ENCODE results near the gene RAB11FIP5. TPM values are rescaled to one million over a fixed set of nuclear protein-coding genes. Genes with fewer than 3 reads are reported as not detected.

The RAB11FIP5 gene
- total and polyA plus RNA-seq, 9 of the 15 experiments (the other 6 are each of a cell fraction or from before 2014, with no cell fraction given) = 1.7 to 14.4 (median 6.4) TPM

DNA sequence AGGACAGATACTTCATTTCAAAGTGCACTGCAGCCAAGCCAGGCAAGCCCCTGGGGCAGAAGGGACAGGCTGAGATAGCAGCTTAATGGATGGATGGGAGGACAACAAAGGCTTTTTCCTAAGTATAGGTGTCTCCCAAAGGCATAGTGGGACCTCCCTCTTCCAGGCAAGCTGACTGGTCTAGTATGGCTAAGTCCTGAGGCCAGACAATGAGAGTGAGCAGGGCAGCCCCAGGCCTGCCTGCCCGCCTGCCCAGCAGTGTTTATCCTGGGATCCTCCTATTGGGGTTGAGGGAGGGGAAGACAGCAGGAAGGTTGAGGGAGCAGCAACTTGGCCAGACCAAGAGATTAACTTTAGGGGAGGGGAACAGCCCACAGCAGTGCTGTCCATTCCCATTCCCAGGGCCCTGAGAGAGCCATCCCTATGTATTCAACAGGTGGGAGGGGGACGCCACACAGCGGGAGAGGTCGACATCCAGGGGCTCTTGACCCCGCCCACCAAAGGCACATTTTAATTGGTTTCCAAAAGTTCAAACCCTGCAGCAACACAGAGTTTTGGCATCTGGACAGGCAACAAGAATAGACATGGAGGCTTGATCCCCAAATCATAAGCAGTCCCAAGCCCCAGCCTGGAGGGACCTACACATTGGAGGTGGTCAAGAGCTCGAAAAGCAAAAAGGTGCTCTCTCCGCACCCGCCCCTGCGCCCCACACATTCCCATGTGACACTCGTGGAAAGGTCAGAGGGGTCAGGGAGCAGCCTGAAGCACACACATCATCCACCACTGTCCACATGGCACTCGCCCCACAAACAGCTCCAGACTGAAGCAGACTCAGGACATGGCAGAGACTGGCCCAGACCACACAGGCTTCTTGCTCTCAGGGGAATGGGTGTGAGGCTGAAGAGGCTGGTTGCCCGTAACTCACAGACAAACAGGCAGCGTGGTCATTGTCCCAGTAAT, 38.4 kb downstream of the RAB11FIP5 start:
- in situ Hi-C loops (cut with MboI) = no loop called here
- POLR2A ChIA-PET = interaction anchor here (0.6 to 1.0 kb wide), 2 partner anchors 11 to 103 kb away, joined by 3 read pairs; no protein-coding TSS in a partner anchor
- DNase-seq (ENCODE audit: extremely low read depth in 1 of 4, low spot score in 3 of 4) = no peak
- TF ChIP-seq RBM22 (IDR thresholded peaks at IDR 0.05; ENCODE audit: low read depth, low read length, poor library complexity, severe bottlenecking) = no peak
- no peak for TF ChIP-seq SNIP1 (IDR thresholded peaks at IDR 0.05; ENCODE audit: low read depth)
- no peak for TF ChIP-seq ZNF121 (CRISPR knock-in tag; conservative IDR thresholded peaks at IDR 0.05)
- TF ChIP-seq, protein P1, sequence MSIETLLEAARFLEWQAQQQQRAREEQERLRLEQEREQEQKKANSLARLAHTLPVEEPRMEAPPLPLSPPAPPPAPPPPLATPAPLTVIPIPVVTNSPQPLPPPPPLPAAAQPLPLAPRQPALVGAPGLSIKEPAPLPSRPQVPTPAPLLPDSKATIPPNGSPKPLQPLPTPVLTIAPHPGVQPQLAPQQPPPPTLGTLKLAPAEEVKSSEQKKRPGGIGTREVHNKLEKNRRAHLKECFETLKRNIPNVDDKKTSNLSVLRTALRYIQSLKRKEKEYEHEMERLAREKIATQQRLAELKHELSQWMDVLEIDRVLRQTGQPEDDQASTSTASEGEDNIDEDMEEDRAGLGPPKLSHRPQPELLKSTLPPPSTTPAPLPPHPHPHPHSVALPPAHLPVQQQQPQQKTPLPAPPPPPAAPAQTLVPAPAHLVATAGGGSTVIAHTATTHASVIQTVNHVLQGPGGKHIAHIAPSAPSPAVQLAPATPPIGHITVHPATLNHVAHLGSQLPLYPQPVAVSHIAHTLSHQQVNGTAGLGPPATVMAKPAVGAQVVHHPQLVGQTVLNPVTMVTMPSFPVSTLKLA (conservative IDR thresholded peaks at IDR 0.05) = no peak
- TF ChIP-seq, protein P2, sequence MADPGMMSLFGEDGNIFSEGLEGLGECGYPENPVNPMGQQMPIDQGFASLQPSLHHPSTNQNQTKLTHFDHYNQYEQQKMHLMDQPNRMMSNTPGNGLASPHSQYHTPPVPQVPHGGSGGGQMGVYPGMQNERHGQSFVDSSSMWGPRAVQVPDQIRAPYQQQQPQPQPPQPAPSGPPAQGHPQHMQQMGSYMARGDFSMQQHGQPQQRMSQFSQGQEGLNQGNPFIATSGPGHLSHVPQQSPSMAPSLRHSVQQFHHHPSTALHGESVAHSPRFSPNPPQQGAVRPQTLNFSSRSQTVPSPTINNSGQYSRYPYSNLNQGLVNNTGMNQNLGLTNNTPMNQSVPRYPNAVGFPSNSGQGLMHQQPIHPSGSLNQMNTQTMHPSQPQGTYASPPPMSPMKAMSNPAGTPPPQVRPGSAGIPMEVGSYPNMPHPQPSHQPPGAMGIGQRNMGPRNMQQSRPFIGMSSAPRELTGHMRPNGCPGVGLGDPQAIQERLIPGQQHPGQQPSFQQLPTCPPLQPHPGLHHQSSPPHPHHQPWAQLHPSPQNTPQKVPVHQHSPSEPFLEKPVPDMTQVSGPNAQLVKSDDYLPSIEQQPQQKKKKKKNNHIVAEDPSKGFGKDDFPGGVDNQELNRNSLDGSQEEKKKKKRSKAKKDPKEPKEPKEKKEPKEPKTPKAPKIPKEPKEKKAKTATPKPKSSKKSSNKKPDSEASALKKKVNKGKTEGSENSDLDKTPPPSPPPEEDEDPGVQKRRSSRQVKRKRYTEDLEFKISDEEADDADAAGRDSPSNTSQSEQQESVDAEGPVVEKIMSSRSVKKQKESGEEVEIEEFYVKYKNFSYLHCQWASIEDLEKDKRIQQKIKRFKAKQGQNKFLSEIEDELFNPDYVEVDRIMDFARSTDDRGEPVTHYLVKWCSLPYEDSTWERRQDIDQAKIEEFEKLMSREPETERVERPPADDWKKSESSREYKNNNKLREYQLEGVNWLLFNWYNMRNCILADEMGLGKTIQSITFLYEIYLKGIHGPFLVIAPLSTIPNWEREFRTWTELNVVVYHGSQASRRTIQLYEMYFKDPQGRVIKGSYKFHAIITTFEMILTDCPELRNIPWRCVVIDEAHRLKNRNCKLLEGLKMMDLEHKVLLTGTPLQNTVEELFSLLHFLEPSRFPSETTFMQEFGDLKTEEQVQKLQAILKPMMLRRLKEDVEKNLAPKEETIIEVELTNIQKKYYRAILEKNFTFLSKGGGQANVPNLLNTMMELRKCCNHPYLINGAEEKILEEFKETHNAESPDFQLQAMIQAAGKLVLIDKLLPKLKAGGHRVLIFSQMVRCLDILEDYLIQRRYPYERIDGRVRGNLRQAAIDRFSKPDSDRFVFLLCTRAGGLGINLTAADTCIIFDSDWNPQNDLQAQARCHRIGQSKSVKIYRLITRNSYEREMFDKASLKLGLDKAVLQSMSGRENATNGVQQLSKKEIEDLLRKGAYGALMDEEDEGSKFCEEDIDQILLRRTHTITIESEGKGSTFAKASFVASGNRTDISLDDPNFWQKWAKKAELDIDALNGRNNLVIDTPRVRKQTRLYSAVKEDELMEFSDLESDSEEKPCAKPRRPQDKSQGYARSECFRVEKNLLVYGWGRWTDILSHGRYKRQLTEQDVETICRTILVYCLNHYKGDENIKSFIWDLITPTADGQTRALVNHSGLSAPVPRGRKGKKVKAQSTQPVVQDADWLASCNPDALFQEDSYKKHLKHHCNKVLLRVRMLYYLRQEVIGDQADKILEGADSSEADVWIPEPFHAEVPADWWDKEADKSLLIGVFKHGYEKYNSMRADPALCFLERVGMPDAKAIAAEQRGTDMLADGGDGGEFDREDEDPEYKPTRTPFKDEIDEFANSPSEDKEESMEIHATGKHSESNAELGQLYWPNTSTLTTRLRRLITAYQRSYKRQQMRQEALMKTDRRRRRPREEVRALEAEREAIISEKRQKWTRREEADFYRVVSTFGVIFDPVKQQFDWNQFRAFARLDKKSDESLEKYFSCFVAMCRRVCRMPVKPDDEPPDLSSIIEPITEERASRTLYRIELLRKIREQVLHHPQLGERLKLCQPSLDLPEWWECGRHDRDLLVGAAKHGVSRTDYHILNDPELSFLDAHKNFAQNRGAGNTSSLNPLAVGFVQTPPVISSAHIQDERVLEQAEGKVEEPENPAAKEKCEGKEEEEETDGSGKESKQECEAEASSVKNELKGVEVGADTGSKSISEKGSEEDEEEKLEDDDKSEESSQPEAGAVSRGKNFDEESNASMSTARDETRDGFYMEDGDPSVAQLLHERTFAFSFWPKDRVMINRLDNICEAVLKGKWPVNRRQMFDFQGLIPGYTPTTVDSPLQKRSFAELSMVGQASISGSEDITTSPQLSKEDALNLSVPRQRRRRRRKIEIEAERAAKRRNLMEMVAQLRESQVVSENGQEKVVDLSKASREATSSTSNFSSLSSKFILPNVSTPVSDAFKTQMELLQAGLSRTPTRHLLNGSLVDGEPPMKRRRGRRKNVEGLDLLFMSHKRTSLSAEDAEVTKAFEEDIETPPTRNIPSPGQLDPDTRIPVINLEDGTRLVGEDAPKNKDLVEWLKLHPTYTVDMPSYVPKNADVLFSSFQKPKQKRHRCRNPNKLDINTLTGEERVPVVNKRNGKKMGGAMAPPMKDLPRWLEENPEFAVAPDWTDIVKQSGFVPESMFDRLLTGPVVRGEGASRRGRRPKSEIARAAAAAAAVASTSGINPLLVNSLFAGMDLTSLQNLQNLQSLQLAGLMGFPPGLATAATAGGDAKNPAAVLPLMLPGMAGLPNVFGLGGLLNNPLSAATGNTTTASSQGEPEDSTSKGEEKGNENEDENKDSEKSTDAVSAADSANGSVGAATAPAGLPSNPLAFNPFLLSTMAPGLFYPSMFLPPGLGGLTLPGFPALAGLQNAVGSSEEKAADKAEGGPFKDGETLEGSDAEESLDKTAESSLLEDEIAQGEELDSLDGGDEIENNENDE (IDR thresholded peaks at IDR 0.05; ENCODE audit: low read depth, low read length) = no peak
- TF ChIP-seq CBX1 (IDR thresholded peaks at IDR 0.05; ENCODE audit: low read depth) = no peak

More for the DNA sequence above, 38.4 kb downstream of the RAB11FIP5 start:
- peaks cover 18% of the 10 kb centered on the region for H3K79me2 ChIP-seq (ENCODE audit: control insufficient read depth, insufficient read depth, low read length)
- no peak overlapping the region for H3K4me3 ChIP-seq
- no peaks in the 10 kb centered on the region; the same call in 2 of the 3 replicates for H3K36me3 ChIP-seq (ENCODE audit: control insufficient read depth, insufficient read depth, low read length)
- peaks cover 15% of the 10 kb centered on the region for H4K20me1 ChIP-seq (replicated peaks; ENCODE audit: control insufficient read depth, insufficient read depth, low read length)
- H3K9me1 ChIP-seq (ENCODE audit: control insufficient read depth, insufficient read depth, low read length) = no peaks in the 10 kb centered on the region
- FAIRE-seq (no peak), ATAC-seq (no peak)
- 63% methylated on average over 13 of the region's 13 CpGs for WGBS (ENCODE audit: insufficient coverage, low coverage, missing lambda C conversion rate)
- no peak overlapping the region for H3K4me2 ChIP-seq (ENCODE audit: insufficient read depth, low read length)
- H3K27me3 ChIP-seq (ENCODE audit: control insufficient read depth in 2 of 2, insufficient read depth in 2 of 2, low read length in 2 of 2) = peaks cover 0 to 5% of the 10 kb centered on the region in 2 experiments; a peak in 2 of 5 replicates
- H3K9ac ChIP-seq (ENCODE audit: insufficient read depth in 1 of 2, low read depth in 2 of 2, low read length in 2 of 2) = no peak overlapping the region; a peak in 1 of 4 replicates
- no TSS peak for BruUV-seq (replicated peaks)
- intact Hi-C loops (cut with micrococcal nuclease) = loop anchor here (5.0 kb wide), 1 partner anchor 182 kb away; no protein-coding TSS in a partner anchor
- H3K27ac ChIP-seq (ENCODE audit: extremely low read depth, low read depth, low read length) = no peak overlapping the region
- CTCF ChIA-PET (ENCODE audit: low intra/inter-chr PET ratio) = interaction anchor here (0.6 kb wide), 1 partner anchor 101 kb away, joined by 3 read pairs; no protein-coding TSS in a partner anchor
- H2AFZ ChIP-seq (ENCODE audit: low read depth, low read length) = no peak overlapping the region
- H3K4me1 ChIP-seq (replicated peaks in 1 of 2; ENCODE audit: control insufficient read depth in 2 of 2, insufficient read depth in 2 of 2, low read length in 2 of 2) = peaks cover 0 to 27% of the 10 kb centered on the region in 2 experiments; a peak in 4 of 5 replicates
- H3K9me3 ChIP-seq (replicated peaks; ENCODE audit: control insufficient read depth, insufficient read depth, low read depth, low read length) = no peaks in the 10 kb centered on the region
